NCI-H2196 (cell line): ENCODE data around the gene NRG3.

Experiments
- DNase-seq: peaks from one replicate; lab custom pipeline; 2025; ENCODE audit not compliant: unreplicated experiment; lab: John Stamatoyannopoulos, UW

Gene NRG3

DNA sequence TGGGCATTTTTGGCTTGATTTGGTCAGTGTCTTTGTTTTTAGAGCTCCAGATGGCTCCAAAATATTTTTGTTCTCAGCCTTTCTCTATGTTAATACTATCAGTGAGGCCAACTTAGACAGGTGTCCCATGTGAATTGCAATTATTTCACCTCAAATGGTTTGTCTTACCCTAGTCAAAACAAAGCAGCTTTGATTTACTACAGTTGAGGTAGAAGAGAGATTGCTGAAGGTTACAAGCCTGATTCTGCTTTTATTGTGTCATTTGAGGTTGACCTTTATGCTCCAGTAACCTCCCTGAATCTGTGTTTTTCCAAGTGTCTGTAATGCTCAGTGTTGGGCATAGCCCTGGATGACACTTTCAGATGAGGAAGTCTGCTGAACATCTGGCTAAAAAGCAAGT is 882.9 kb downstream of the NRG3 start:
- no peak for DNase-seq

DNA sequence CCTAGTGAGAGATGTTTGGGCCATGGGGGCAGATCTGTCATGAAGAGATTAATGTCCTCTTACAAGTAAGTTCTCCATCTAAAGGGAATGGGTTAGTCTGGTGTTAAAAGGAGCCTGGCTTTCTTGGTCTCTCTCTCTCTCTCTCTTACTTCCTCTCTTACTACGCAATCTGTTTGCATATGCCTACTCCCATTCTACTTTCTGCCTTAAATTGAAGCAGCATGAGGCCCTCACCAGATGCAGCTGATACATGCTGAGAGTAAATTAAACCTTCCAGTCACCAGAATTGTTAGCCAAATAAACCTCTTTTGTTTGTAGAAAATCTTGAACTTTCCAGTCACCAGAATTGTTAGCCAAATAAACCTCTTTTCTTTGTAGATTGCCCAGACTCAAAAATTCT is 884.1 kb downstream of the NRG3 start:
- no peak for DNase-seq

DNA sequence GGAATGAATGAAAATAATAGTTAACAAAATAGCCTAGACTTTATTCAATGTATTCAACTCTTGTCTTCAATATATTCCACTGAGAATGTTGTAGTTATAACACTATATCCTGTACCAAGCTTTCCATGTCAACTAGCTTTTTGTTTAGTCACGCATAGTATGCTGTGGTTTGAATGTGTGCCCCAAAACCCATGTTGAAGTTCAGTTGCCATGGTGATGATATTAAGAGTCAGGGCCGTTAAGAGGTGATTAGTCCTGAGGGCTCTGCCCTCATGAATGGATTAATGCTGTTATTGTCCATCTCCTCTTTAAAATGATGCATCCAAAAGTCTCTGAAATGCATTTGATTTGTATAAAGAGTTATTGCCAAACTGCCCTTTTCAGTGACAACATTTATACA is 887.6 kb downstream of the NRG3 start:
- no peak for DNase-seq

DNA sequence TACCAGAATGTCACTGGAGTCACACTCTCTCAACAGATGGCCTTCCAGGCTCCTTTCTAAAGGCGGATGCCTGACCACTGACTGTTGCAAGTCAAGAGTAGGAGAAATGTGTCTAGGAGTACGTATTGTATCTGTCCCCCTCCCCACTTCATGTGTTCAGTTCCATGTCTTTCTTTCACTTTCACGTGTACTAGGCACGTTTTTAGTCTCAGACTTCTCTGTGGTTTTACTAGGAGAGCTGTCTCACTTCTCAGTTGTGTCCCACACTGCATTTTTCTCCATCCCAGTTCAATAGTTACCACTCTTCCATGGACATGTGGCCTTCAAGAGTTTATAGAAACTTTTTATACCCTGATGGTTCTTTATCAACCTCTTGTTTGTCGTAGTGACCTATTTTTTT is 893.0 kb downstream of the NRG3 start:
- DNase-seq, result no peak

GRCh38 chr10:82778908-82779307 is 903.9 kb downstream of the NRG3 start:
- no peak for DNase-seq

DNA sequence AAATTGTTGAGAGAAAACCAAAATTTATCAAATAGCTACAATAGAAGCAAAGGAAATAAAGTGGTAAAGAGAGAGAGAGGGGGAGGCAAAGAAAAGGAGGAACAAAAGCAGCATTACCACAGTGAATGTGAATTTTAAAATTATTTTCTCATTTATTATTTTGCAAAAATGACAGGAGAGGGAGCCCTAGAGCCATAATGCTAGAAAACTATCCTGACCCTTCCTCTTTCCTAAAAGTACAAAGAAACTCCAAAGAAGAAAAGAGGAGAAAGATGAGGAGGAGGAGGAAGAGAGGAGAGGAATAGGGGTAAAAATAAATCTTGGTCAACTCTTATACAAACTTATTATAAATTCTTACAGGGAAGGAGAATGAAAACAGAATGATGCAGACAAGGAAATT is 921.5 kb downstream of the NRG3 start:
- no peak for DNase-seq

DNA sequence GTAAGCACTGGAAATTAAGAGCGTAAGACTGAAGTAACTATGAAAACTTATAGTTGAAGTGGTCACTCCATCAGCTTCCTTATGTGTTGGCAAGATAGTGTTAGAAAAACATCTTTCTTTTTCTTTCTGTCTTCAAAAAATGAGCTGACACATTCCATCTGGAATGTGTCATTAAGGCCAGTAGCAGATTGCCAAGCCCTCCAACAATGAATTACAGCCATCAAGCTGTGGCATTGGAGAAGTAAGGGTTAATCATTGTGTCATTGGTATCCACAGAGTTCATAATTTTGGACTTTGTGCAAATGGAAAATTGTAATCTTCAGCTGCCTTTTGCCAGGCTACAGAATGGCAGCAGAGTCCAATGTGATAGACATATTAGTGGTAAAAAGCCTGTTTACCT is 926.3 kb downstream of the NRG3 start:
- DNase-seq, result no peak

DNA sequence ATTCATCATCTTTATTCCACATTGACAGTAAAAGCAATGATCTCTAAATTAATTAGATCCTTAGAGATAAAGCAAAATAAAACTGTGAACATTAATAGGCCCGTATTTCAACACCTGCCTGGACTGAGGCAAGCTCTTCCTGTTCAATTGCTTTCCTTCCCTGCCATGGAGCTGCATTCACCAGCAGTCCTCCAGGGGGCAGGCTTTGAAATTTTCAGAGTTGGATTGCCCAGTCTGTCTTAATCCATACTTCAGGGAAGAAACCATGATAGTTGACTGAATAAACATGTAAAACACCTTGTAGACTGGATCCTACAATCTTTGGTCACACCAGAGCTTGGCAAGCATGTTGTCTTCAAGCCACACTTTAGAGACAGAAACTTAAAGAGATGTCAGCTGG is 936.6 kb downstream of the NRG3 start:
- DNase-seq, result no peak

DNA sequence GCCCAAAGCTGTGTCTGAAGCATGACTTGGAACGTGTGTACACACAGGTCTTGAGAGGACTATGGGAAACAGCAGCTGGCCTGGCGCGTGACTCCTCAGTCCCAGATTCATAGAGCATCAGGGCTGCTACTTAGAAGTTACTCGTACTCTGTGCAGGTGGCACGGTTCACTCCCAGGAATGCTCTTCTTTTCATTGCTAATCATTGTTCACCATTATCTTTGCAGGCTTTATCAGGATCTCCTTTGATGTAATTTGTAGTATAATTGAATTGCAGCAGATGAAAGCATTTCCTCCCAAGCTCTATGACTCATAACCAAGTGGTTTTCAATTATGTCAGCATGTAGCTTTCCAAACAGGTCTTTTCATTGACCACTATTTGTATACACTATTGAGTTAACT is 938.9 kb downstream of the NRG3 start:
- DNase-seq, result no peak

DNA sequence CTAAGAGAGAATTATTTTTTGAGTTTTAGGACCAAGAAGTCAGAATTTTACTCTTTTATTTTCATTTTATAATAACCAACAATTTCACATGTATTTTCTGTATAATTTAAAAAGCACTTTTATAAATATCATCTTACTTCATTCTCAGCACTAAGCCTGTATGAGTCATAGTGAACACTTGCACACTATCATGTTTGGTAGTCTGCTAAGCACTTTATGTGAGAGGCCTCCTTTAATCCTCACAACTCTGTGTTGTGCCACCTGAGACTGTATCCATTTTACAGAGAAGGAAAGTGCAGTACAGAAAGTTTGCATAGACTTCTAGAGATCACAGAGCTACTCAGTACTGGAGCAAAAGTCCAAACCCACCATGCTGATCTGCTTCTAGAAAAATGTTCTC is 939.6 kb downstream of the NRG3 start:
- DNase-seq, result no peak

DNA sequence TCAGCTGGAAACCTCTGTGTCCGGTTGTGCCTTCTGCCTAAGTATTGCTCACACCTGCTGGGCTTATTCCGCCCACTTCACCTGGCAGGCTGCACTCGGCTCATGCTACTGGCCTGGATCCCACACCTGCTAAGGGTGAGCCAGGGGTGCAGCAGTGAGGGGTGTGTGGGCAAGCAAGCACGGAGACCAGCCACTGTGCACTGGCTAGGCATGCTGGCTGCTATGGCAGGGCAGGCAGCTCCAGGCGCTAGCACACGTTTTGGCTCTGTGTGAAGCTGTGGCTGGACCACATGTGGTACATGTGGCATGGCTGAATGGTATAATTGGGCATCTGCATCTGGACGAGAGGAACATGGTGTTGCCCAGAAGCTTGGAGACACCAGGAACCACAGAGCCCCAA is 940.7 kb downstream of the NRG3 start:
- no peak for DNase-seq

- DNase-seq, result no peak
Measured at GRCh38 chr10:82817676-82818422, 942.9 kb downstream of the NRG3 start.

DNA sequence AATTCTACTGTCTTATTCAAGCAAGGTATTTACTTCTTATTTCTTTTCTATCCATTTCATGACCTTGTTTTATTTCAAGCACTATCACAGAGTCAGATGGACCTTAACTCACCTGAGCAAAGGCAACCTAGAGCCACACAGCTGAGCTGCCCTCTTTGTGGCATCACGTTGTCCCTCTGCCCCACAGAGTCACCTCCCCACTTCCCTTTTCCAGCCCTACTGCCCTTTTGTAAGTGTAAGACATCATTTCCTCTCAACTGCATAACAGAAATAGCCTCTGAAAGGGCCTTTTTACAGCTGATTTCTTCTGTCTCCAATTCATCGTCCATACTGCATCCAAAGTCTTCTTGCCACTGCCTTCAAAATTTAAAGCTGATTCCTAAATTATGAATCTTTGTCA is 946.0 kb downstream of the NRG3 start:
- no peak for DNase-seq

GRCh38 chr10:82826132-82826531 is 951.1 kb downstream of the NRG3 start:
- DNase-seq, result no peak

DNA sequence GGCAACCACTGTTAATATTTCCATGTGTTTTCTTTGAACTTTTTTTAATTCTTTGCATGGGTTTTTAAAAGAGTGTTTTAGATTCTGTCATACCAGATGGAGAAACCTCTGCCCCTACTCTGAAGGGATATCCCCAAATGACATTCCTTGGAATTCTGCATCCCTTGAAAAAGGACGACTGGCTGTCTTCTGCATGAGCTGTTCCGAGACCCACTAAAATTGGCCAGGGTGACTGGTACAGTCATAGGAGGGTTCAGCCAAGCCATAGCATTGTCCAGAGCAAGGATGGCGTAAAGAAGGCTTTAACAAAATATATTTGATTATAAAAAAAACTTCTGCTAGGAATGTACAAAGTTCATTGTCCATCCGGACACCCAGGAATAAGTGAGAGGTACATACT is 952.9 kb downstream of the NRG3 start:
- DNase-seq, result no peak

DNA sequence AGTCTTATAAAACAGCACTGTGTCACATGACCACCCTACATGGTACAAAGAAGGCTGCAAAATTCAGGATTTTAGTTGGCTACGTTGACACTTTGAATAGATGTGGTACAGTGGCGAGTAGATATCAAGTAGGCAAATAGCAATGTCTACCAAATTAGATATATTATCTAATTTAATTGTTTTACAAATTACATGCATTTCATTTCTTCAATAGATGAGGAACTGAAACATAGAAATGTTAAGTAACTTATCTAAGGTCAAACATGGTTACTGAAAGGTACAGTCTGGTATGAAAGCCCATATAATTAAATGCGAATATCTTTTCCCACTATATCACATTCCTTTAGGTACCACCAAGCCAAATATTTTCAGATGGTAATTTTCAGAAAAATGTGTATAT is 972.2 kb downstream of the NRG3 start:
- no peak for DNase-seq

- no peak for DNase-seq
Measured at GRCh38 chr10:82850191-82850590, 975.2 kb downstream of the NRG3 start.

DNA sequence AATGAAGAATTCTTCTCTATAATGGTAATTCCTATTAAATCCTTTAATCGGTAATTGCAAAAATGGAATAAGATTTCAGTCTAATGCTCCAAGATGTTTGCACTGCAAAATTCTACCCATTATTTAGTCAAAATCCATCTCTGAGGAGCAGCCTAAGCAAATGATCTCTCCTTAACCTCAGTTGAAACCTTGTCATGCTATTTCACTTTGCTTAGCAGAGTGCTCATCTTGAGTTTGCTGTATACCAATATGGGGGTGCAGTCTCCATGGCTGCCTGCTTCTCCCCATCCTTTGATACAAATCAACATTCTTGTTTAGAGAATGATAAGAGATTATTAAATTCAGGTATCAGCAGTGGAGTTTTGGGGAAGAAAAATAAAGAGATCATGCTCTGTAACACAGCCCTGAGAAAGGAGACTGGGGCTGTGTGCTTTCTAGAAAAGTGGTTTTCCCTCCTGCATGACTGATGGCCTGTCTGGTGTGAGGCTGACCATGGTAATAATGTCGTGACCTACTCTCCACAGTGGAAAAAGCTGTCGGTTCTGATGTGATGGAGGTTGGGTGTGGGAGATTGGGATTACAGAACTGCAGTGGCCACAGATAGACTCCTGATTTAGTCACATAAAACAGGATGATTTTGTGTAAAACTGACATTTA is 982.1 kb downstream of the NRG3 start:
- DNase-seq, result no peak

DNA sequence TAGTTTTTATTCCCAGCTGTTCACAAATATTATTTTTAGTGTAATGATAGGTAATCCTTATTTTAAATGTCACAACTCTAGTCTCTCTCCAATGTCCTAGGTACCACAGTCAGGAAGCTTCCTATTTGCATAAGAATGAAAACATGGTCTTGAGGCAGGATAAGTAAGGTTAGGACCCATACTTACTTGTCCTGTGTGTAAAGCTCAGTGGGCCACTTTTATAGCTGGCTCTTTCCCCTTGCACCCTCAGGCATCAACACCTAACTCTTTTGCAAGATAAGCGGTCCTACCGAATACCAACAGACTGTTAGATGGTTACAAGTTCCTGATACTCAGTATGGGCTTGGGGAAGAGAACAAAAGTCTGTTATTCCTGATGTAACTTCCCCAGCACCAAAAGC is 986.9 kb downstream of the NRG3 start:
- DNase-seq, result no peak

GRCh38 chr10:82865366-82865765 is 990.4 kb downstream of the NRG3 start:
- DNase-seq, result no peak

GRCh38 chr10:82866424-82867020 is 991.5 kb downstream of the NRG3 start:
- no peak for DNase-seq

GRCh38 chr10:82867056-82867455 is 992.1 kb downstream of the NRG3 start:
- no peak for DNase-seq

GRCh38 chr10:82874671-82875070 is 999.7 kb downstream of the NRG3 start:
- no peak for DNase-seq
